HG02759 (cell line): ENCODE measurements around the gene ACTMAP.

ENCODE experiments used
- ATAC-seq: cut with Tn5 transposase; IDR thresholded peaks from one replicate; pipeline ENCODE4 v1.9.1; 2021; ENCODE audit warnings: mild to moderate bottlenecking, moderate library complexity; ENCODE audit not compliant: unreplicated experiment

The ACTMAP gene

GRCh38 chr19:40701758-40702157, 48.5 kb downstream of the ACTMAP start:
- ATAC-seq: no peak

- no peak for ATAC-seq
These were observed 50.2 kb downstream of the ACTMAP start for GRCh38 chr19:40700083-40700482.

- no peak for ATAC-seq
These were observed 53.3 kb downstream of the ACTMAP start for GRCh38 chr19:40697007-40697406.

- no peak for ATAC-seq
These were observed 54.4 kb downstream of the ACTMAP start for GRCh38 chr19:40695881-40696280.

GRCh38 chr19:40693896-40694295, 56.4 kb downstream of the ACTMAP start:
- ATAC-seq: no peak

GRCh38 chr19:40693150-40693788, 57.0 kb downstream of the ACTMAP start:
- no peak for ATAC-seq

- ATAC-seq: no peak
These were observed 58.1 kb downstream of the ACTMAP start for GRCh38 chr19:40692212-40692551.

- ATAC-seq: no peak
These were observed 58.7 kb downstream of the ACTMAP start for GRCh38 chr19:40691421-40692211.
